SW 1271 (cell line): ENCODE results near the gene RAD51B.

Experiments used
- DNase-seq, 2 experiments: peaks; one replicate each; lab custom pipeline; 2025; lab: John Stamatoyannopoulos, UW

RAD51B gene

GRCh38 chr14:68704736-68705720 is 885.4 kb downstream of the RAD51B start:
- no peak for DNase-seq

GRCh38 chr14:68705741-68706283 is 886.2 kb downstream of the RAD51B start:
- no peak for DNase-seq

- DNase-seq, result no peak
These were observed 887.9 kb downstream of the RAD51B start for GRCh38 chr14:68707482-68707881.

DNA sequence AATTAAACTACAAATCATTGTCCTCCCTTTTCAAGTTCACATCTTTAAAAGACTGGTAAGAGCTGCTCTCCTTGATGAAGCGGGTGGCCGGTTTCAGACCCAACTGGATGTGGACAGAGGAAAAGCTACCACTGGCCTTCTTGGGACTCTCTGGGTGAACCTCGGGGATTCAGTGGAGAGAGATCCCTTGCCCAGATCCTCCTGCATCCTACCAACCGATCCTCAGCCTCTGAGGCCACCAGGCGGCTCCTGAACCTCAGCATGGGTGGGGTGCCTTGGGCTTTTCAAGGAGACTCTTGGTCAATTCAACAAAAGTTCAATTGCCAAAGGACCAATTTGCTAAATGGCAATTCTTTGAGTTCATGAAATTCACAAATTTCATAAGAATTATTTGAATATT is 888.8 kb downstream of the RAD51B start:
- DNase-seq, result no peak

- DNase-seq, result no peak
These were observed 889.4 kb downstream of the RAD51B start for GRCh38 chr14:68709007-68709406.

DNA sequence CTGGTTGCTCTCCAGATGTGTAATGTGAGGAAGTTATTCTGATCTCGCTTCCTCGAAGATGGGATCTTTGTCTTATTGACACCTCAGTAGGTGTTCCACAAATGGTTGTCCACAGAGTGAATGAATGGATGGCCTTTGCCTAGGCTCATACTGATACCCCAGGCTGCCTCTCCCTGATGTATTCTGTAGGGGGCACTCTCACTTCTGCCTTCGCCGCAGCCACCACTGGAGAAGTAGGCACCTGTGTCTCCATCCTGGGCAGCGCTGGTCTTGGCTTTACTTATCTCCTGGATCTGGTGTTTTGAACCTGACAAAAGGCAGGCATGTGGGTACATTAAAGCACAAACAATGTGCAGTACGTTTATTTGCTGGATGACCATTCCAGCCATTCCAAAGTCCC is 891.2 kb downstream of the RAD51B start:
- DNase-seq, result no peak

GRCh38 chr14:68711561-68712309 is 892.2 kb downstream of the RAD51B start:
- no peak for DNase-seq

GRCh38 chr14:68712703-68713370 is 893.3 kb downstream of the RAD51B start:
- no peak for DNase-seq

GRCh38 chr14:68713782-68714181 is 894.2 kb downstream of the RAD51B start:
- DNase-seq, result no peak

- DNase-seq, result no peak
These were observed 895.7 kb downstream of the RAD51B start for GRCh38 chr14:68714991-68715924.

- no peak for DNase-seq
These were observed 897.1 kb downstream of the RAD51B start for GRCh38 chr14:68716698-68717097.

DNA sequence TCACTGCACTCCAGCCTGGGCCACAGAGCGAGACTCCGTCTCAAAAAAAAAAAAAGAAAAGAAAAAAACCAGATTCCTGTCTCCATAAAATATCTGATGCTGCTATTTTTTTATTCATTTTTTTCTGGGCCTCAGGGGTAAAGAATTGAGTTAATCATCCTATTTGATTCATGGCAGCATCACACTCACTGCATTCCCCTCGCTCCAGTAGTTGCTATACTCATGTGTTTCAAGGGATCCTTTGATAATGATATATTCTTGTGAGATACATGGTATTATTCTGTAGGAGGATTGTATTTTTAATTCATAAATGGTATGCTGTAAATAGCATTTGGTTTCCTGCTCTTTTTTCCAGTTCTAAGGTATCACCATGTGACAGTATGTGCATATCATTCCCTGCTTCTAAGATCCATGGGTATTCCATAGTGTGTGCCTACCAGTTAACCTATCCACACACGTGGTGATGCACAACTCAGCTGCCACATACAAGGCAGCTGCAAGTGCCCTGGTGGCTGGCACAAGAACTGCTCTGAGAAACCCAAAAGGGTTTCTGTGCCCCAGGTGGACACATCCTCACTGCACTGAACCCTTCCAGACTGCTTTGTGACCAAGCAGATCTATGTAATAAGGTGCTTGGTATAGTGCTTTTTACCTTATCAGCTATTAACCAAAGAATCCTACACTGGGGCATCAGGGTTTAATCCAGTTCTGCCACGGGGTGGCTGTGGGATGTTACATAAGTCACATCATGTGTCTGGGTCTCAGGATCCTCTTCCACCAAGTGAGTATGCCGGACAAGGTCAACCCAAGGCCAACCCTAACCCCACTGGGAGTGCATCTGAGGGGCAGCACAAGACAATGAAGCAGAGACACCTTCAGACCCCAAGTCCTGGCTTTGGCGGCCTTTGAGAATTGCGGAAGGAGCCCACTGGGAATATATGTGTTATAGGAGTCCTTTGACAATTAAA is 898.7 kb downstream of the RAD51B start:
- peak in 1 of 2 experiments; percentile 27 for DNase-seq

DNA sequence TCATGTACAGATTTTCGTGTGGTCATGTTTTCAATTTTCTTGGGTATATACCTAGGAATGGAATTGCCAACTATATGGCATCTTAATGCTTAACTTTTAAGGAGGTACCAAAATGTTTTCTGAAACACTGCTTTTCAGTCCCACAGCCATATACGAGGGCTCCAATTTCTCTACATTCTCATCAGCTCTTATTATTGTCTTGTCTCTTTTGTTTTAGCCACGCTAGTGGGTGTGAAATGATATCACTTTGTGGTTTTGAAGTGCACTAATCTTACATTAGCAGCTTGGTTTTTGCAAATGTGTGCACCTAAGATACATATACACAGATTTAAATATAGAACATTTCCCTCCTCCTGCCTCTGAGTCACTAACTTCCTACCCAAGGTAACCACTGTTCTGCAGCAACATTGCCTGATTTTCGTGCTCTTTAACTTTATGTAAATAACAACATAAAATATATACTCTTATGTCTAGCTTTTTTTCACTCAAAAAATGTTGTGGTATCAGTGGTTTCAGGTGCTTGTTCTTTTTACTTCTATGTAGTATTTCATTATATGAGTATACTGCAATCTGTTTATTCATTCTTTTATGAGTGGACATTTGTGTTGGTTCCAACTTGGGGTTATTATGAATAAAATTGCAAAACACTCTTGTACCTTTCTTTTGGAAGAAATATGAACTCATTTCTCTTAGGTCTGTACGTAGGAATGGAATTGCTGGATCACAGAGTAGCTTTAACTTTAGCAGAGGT is 900.2 kb downstream of the RAD51B start:
- no peak for DNase-seq

GRCh38 chr14:68722186-68722585 is 902.6 kb downstream of the RAD51B start:
- no peak for DNase-seq

DNA sequence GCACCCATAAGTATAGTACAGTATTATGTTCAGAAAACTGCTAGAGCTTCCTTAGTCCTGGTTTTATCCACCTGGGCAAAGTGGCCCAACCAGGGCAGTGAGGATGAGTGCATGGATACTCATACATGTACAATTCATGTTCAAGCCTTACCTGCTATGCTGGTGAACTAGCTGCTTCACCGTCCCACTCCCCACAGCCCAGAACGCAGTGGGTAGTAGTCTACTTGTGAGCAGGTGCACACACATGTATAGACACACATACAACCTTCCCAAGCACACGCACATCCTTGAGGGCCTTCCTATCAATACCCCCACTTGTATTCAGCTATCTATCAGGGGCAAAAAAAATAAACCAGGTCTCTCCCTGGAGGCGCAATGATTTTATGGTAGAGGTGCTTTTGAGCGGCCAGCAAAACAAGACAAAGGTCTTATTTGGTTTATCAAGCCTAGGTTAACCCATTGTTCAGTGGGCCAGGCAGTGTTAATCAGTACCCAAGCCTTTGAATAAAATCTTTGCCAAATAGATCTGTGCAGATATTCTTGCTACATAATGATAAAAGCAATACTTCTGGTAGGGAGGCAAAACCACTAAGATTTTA is 903.5 kb downstream of the RAD51B start:
- DNase-seq, result no peak

- DNase-seq, result no peak
These were observed 904.3 kb downstream of the RAD51B start for GRCh38 chr14:68723808-68724268.

DNA sequence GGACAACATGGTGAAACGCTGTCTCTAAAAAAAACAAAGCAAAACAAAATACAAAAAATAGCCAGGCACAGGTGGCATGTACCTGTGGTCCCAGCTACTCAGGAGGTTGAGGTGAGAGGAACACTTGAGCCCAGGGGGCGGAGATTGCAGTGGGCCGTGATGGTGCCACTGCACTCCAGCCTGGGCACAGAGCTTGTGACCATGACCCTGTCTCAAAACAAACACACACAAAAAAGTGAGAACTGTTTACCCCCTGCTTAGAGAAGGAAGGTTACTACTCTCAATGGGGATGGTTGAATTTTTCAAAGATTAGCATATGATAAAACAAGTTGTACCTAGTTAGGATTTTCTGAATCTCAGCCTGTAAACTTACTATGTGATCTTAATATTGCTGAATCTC is 905.3 kb downstream of the RAD51B start:
- DNase-seq, result no peak

- DNase-seq, result no peak
These were observed 906.6 kb downstream of the RAD51B start for GRCh38 chr14:68726093-68726695.
